Measurements from ENCODE around the gene BMP8A.

GRCh38 chr1:39485046-39485803 is 6.2 kb upstream of the BMP8A start:
- no peak for TF ChIP-seq CTCF (conservative IDR thresholded peaks at IDR 0.05; ENCODE audit: low read length)
- TF ChIP-seq EZH2phosphoT487 (IDR thresholded peaks at IDR 0.05; ENCODE audit: borderline replicate concordance) = no peak
